Spinal cord (tissue), 10 donors: ENCODE results near the gene MBTPS1. TPM values are rescaled to one million over a fixed set of nuclear protein-coding genes. Genes with fewer than 3 reads are reported as not detected.

Experiments used
- DNase-seq, 6 donors: peaks; one replicate each; pipeline versions ENCODE4 v3.0.0 to v3.0.0-alpha.2; 2013 to 2015; ENCODE audit warnings: low spot score in 6 of 6, low read depth in 4 of 6
- H3K27ac ChIP-seq: one replicate; pipeline ENCODE4 v1.5.1; 2013; ENCODE audit warnings: low read depth, low read length, control low read depth
- H3K27me3 ChIP-seq: one replicate; pipeline ENCODE4 v1.6.1; 2013; ENCODE audit warnings: low read length; ENCODE audit not compliant: control insufficient read depth, insufficient read depth
- H3K36me3 ChIP-seq: one replicate; pipeline ENCODE4 v1.6.1; 2013; ENCODE audit warnings: low read length; ENCODE audit not compliant: control insufficient read depth, insufficient read depth
- H3K4me1 ChIP-seq: one replicate; pipeline ENCODE4 v1.6.1; 2013; ENCODE audit warnings: low read length; ENCODE audit not compliant: control insufficient read depth, insufficient read depth
- H3K4me3 ChIP-seq: one replicate; pipeline ENCODE4 v1.5.1; 2013; ENCODE audit warnings: low read depth, low read length, control low read depth
- H3K9me3 ChIP-seq: one replicate; pipeline ENCODE4 v1.6.1; 2013; ENCODE audit warnings: low read length; ENCODE audit not compliant: control insufficient read depth, insufficient read depth
- WGBS: methylation state at CpG from one replicate; pipeline ENCODE4 v1.1.5; 2013; ENCODE audit warnings: missing lambda C conversion rate; ENCODE audit not compliant: insufficient coverage; 5-methylcytosine and 5-hydroxymethylcytosine counted together
- long read RNA-seq, 4 donors: transcript quantifications; one replicate each; lab custom pipeline, GENCODE V29; 2026
- polyA plus RNA-seq, 2 donors: library from polyadenylated mRNA; unstranded; fragments of 120-200 nt; gene quantifications; one replicate each; pipeline ENCODE4 v1.2.1, GENCODE V29; 2013; ENCODE audit not compliant: insufficient read length in 2 of 2
- total RNA-seq, 2 donors: library from RNA; depleted of rRNA in 1 of 2; stranded (reverse); fragments of 120-200 nt in 1 of 2; fragments of >200 nt in 1 of 2; gene quantifications; one replicate each; pipeline versions ENCODE4 v1.2.3 to v1.2.4, GENCODE V29; 2013 to 2014
- donor health status: healthy.

Gene MBTPS1
- total RNA-seq: 10 to 100 TPM; 71.3 to 84.3 TPM
- 10 to 100 TPM; 66.2 to 78.5 TPM for polyA plus RNA-seq
- long read RNA-seq, donor 1, full-length matches to known transcripts: 10 of 36 reads
- long read RNA-seq, donor 1, partial matches to known transcripts: 26 of 36 reads
- long read RNA-seq, donor 1, other reads (novel, unspliced or antisense): 0 of 36 reads
- long read RNA-seq, donor 2, full-length matches to known transcripts: 2 of 2 reads
- long read RNA-seq, donor 2, partial matches to known transcripts: 0 of 2 reads
- long read RNA-seq, donor 2, other reads (novel, unspliced or antisense): 0 of 2 reads
- long read RNA-seq, donor 3, full-length matches to known transcripts: 5 of 5 reads
- long read RNA-seq, donor 3, partial matches to known transcripts: 0 of 5 reads
- long read RNA-seq, donor 3, other reads (novel, unspliced or antisense): 0 of 5 reads
- long read RNA-seq, donor 4, full-length matches to known transcripts: 7 of 15 reads
- long read RNA-seq, donor 4, partial matches to known transcripts: 8 of 15 reads
- long read RNA-seq, donor 4, other reads (novel, unspliced or antisense): 0 of 15 reads

- Histone ChIP-seq H3K4me3 (peak within 1 kb of the TSS; percentile 91), H3K27ac (peak within 1 kb of the TSS; percentile 90), H3K4me1 (peaks cover 17% of the 10 kb centered on the region), H3K27me3 (no peaks in the 10 kb centered on the region), H3K36me3 (peaks cover 17% of the 10 kb centered on the region), H3K9me3 (no peaks in the 10 kb centered on the region)
- WGBS: under 1% methylated on average over 94 of the region's 94 CpGs
- peak; percentile 90 to 99 (median 96) for DNase-seq
These were observed at the start of gene MBTPS1 for GRCh38 chr16:84116720-84117493. Gene MBTPS1, minus strand, starts transcription at chr16:84116942. Its CDS starts 15,159 bp downstream, at chr16:84101783.

- no peak overlapping the region for H3K4me3 ChIP-seq
- H3K27ac ChIP-seq: no peak overlapping the region
- no peaks in the 10 kb centered on the region for H3K4me1 ChIP-seq
- WGBS: 91% methylated on average over 7 of the region's 7 CpGs
- no peaks in the 10 kb centered on the region for H3K27me3 ChIP-seq
- DNase-seq: no peak
- H3K9me3 ChIP-seq: no peaks in the 10 kb centered on the region
- H3K36me3 ChIP-seq: no peaks in the 10 kb centered on the region
These were observed 49.0 kb upstream of the MBTPS1 start for GRCh38 chr16:84165746-84166145.

GRCh38 chr16:84161801-84162200 lies 45.1 kb upstream of the MBTPS1 start:
- no peak overlapping the region for H3K4me3 ChIP-seq
- DNase-seq: no peak
- H3K9me3 ChIP-seq: no peaks in the 10 kb centered on the region
- no peak overlapping the region for H3K27ac ChIP-seq
- H3K4me1 ChIP-seq: no peaks in the 10 kb centered on the region
- H3K27me3 ChIP-seq: no peaks in the 10 kb centered on the region
- no peaks in the 10 kb centered on the region for H3K36me3 ChIP-seq
- 40% methylated on average over 1 of the region's 3 CpGs for WGBS

GRCh38 chr16:84161037-84161436 lies 44.3 kb upstream of the MBTPS1 start:
- Histone ChIP-seq H3K36me3 (no peaks in the 10 kb centered on the region), H3K4me3 (no peak overlapping the region), H3K9me3 (no peaks in the 10 kb centered on the region), H3K4me1 (no peaks in the 10 kb centered on the region), H3K27me3 (no peaks in the 10 kb centered on the region), H3K27ac (no peak overlapping the region)
- no peak for DNase-seq
- WGBS: 85% methylated on average over 10 of the region's 10 CpGs

GRCh38 chr16:84159800-84160199 lies 43.1 kb upstream of the MBTPS1 start:
- DNase-seq: no peak
- no CpG with 5 or more reads among the region's 1 CpG for WGBS
- Histone ChIP-seq H3K36me3 (no peaks in the 10 kb centered on the region), H3K9me3 (no peaks in the 10 kb centered on the region), H3K4me3 (no peak overlapping the region), H3K27me3 (no peaks in the 10 kb centered on the region), H3K27ac (no peak overlapping the region), H3K4me1 (no peaks in the 10 kb centered on the region)

GRCh38 chr16:84159007-84159406 lies 42.3 kb upstream of the MBTPS1 start:
- Histone ChIP-seq H3K4me1 (no peaks in the 10 kb centered on the region), H3K27ac (no peak overlapping the region), H3K9me3 (no peaks in the 10 kb centered on the region), H3K27me3 (no peaks in the 10 kb centered on the region), H3K4me3 (no peak overlapping the region), H3K36me3 (no peaks in the 10 kb centered on the region)
- WGBS: 33% methylated on average over 2 of the region's 9 CpGs
- DNase-seq: no peak

GRCh38 chr16:84156342-84156784 lies 39.6 kb upstream of the MBTPS1 start:
- Histone ChIP-seq H3K4me1 (no peaks in the 10 kb centered on the region), H3K4me3 (no peak overlapping the region), H3K27ac (no peak overlapping the region), H3K27me3 (no peaks in the 10 kb centered on the region), H3K9me3 (no peaks in the 10 kb centered on the region), H3K36me3 (no peaks in the 10 kb centered on the region)
- no peak for DNase-seq
- WGBS: 90% methylated on average over 2 of the region's 5 CpGs

GRCh38 chr16:84155771-84156170 lies 39.0 kb upstream of the MBTPS1 start:
- Histone ChIP-seq H3K27me3 (no peaks in the 10 kb centered on the region), H3K36me3 (no peaks in the 10 kb centered on the region), H3K4me1 (no peaks in the 10 kb centered on the region), H3K4me3 (no peak overlapping the region), H3K9me3 (no peaks in the 10 kb centered on the region), H3K27ac (no peak overlapping the region)
- WGBS: no CpG with 5 or more reads among the region's 6 CpGs
- DNase-seq: no peak

- H3K27me3 ChIP-seq: no peaks in the 10 kb centered on the region
- no peaks in the 10 kb centered on the region for H3K36me3 ChIP-seq
- DNase-seq: no peak
- 95% methylated on average over 4 of the region's 4 CpGs for WGBS
- H3K9me3 ChIP-seq: no peaks in the 10 kb centered on the region
- H3K4me3 ChIP-seq: no peak overlapping the region
- no peaks in the 10 kb centered on the region for H3K4me1 ChIP-seq
- H3K27ac ChIP-seq: no peak overlapping the region
These were observed 38.5 kb upstream of the MBTPS1 start for GRCh38 chr16:84155226-84155625.
